ENCODE data around the gene TACC2. TPM values are rescaled to one million over a fixed set of nuclear protein-coding genes. Genes with fewer than 3 reads are reported as not detected.

TACC2 gene
- total RNA-seq, 4 donors from 2014 or later = 46.5 to 106 (median 71.6) TPM

GRCh38 chr10:122154545-122155366 lies 165.8 kb downstream of the TACC2 start:
- intact Hi-C loops (cut with DNase I) = no loop called here
- no peak for DNase-seq
- Histone ChIP-seq H3K9me3 (no peaks in the 10 kb centered on the region), H3K36me3 (peaks cover 0 to 39% (median 0%) of the 10 kb centered on the region in 3 donors), H3K4me1 (peaks cover 3 to 68% (median 20%) of the 10 kb centered on the region in 3 donors), H3K27ac (peak overlapping the region; percentile 11 to 81 (median 75)), H3K27me3 (no peaks in the 10 kb centered on the region), H3K4me3 (peak overlapping the region in 3 of 4 donors; percentile 3 to 19 (median 6))
- TF ChIP-seq CTCF (IDR thresholded peaks at IDR 0.05) (no peak), POLR2A (IDR thresholded peaks at IDR 0.05) (no peak)
- WGBS, 2 donors = 32 to 38% methylated on average over 7 to 18 of the region's 22 CpGs

- Histone ChIP-seq H3K9me3 (no peaks in the 10 kb centered on the region), H3K27ac (peak overlapping the region in 1 of 4 donors; percentile 72), H3K4me1 (peaks cover 5 to 54% (median 15%) of the 10 kb centered on the region in 3 donors), H3K4me3 (no peak overlapping the region), H3K36me3 (peaks cover 0 to 46% (median 0%) of the 10 kb centered on the region in 3 donors), H3K27me3 (peaks cover 0 to under 1% (median 0%) of the 10 kb centered on the region in 4 donors)
- TF ChIP-seq CTCF (IDR thresholded peaks at IDR 0.05) (no peak), POLR2A (IDR thresholded peaks at IDR 0.05) (no peak)
- intact Hi-C loops (cut with DNase I) = no loop called here
- no peak for DNase-seq
- 62 to 81% methylated on average over 5 of the region's 5 CpGs for WGBS, 2 donors
Observed at GRCh38 chr10:122157451-122157850, 168.5 kb downstream of the TACC2 start.

DNA sequence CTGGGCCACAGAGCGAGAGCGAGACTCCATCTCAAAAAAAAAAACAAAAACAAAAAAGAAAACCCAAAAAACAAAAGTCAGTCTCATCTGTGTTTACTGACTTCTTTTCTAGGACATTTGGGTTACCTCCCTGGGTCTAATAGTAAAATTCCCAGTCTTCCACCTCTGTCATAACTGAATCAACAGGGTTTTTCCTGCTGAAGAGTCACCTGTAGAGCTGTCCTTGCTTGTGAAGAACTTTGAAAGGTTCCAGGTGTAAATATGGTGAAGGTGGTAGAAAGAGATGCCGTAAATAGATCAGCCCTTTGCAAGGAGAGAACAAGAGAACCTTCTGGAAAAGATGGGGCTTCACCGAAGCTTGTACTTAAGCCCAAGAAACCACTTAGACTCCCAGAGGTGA lies 169.4 kb downstream of the TACC2 start:
- no peak overlapping the region for H3K27ac ChIP-seq
- 90 to 91% methylated on average over 4 of the region's 4 CpGs for WGBS, 2 donors
- intact Hi-C loops (cut with DNase I) = no loop called here

DNA sequence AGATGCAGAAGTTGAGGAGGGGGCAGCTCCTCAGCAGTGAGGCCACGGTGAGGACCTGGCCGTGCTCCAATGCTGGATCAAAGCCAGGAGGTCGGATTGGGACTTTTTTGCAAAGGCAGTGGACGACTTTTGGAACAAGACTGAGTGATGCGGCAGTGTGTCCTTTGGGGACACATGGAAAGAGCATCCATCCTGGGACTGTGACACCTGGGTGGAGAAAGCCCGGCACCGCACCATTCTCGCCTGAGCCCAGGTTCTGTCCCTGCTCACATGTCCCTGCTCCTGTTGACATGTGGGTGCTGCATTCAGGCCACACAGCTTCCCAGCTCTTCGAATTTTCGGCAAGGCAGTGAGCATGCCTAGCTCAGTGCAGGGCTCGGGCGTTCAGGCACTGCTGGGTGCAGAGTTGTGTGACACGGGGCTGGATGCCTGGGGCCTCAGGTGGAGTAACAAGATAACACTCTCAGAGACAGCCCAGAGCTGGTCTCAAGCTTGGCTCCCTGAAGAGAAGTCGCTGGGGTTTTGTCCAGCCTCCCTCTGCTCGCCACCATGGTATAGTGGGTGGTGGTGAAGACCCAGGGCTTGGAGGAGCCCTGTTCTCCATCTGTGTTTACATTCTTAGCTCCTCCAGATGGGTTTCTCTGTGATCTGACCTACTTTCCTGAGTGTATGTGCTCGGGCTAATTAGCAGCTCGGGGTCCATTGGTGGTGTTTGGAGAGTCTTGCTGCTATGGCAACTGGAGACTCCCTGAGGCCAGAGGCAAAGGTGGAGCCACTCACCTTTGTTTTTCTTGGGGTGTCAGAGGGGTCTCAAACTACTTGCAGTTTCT lies 170.4 kb downstream of the TACC2 start:
- intact Hi-C loops (cut with DNase I) = no loop called here

More for the DNA sequence above, 169.4 kb downstream of the TACC2 start:
- Histone ChIP-seq H3K4me1 (peaks cover 14 to 55% (median 23%) of the 10 kb centered on the region in 3 donors), H3K27me3 (peaks cover 0 to 10% (median 0%) of the 10 kb centered on the region in 4 donors), H3K4me3 (no peak overlapping the region), H3K36me3 (peaks cover 0 to 47% (median 0%) of the 10 kb centered on the region in 3 donors), H3K9me3 (no peaks in the 10 kb centered on the region)
- DNase-seq = no peak
- TF ChIP-seq POLR2A (IDR thresholded peaks at IDR 0.05) (no peak), CTCF (IDR thresholded peaks at IDR 0.05) (no peak)

More for the DNA sequence above, 170.4 kb downstream of the TACC2 start:
- H3K9me3 ChIP-seq = no peaks in the 10 kb centered on the region
- 50 to 56% methylated on average over 3 to 11 of the region's 17 CpGs for WGBS, 2 donors
- H3K27me3 ChIP-seq = peaks cover 0 to 15% (median 0%) of the 10 kb centered on the region in 4 donors
- peaks cover 16 to 54% (median 23%) of the 10 kb centered on the region in 3 donors for H3K4me1 ChIP-seq
- peaks cover 0 to 55% (median 0%) of the 10 kb centered on the region in 3 donors for H3K36me3 ChIP-seq
- H3K27ac ChIP-seq = no peak overlapping the region
- DNase-seq = no peak
- no peak overlapping the region for H3K4me3 ChIP-seq
- TF ChIP-seq CTCF (IDR thresholded peaks at IDR 0.05) (no peak), POLR2A (IDR thresholded peaks at IDR 0.05) (no peak)
